ENCODE measurements around the gene GRB10. TPM values are rescaled to one million over a fixed set of nuclear protein-coding genes. Genes with fewer than 3 reads are reported as not detected.

Gene GRB10
- total RNA-seq, 2 donors from 2014 or later: 10.3 to 15.1 TPM

GRCh38 chr7:50734246-50734645 is 48.5 kb downstream of the GRB10 start:
- DNase-seq: no peak
- Histone ChIP-seq H3K9me3 (no peaks in the 10 kb centered on the region), H3K4me3 (no peak overlapping the region), H3K27ac (no peak overlapping the region), H3K4me1 (no peaks in the 10 kb centered on the region), H3K27me3 (no peaks in the 10 kb centered on the region), H3K36me3 (no peaks in the 10 kb centered on the region), H3K9ac (ENCODE audit: low read depth in 2 of 2, low read length in 2 of 2) (no peak overlapping the region)
- no peak for TF ChIP-seq CTCF (IDR thresholded peaks at IDR 0.05)
- intact Hi-C loops (cut with DNase I): no loop called here

- H3K9ac ChIP-seq (ENCODE audit: low read depth in 2 of 2, low read length in 2 of 2): no peak overlapping the region
- no peaks in the 10 kb centered on the region for H3K9me3 ChIP-seq
- H3K27ac ChIP-seq: no peak overlapping the region
- intact Hi-C loops (cut with DNase I): no loop called here
- H3K4me1 ChIP-seq: no peaks in the 10 kb centered on the region
- DNase-seq: no peak
- H3K4me3 ChIP-seq: no peak overlapping the region
- no peaks in the 10 kb centered on the region for H3K27me3 ChIP-seq
- H3K36me3 ChIP-seq: no peaks in the 10 kb centered on the region
- no peak for TF ChIP-seq CTCF (IDR thresholded peaks at IDR 0.05)
Measured at GRCh38 chr7:50733552-50733951, 49.1 kb downstream of the GRB10 start.

- Histone ChIP-seq H3K4me3 (no peak overlapping the region), H3K9me3 (no peaks in the 10 kb centered on the region), H3K27ac (no peak overlapping the region), H3K9ac (ENCODE audit: low read depth in 2 of 2, low read length in 2 of 2) (no peak overlapping the region), H3K36me3 (no peaks in the 10 kb centered on the region), H3K4me1 (no peaks in the 10 kb centered on the region), H3K27me3 (no peaks in the 10 kb centered on the region)
- intact Hi-C loops (cut with DNase I): no loop called here
- DNase-seq: no peak
- no peak for TF ChIP-seq CTCF (IDR thresholded peaks at IDR 0.05)
Measured at GRCh38 chr7:50731703-50732582, 50.8 kb downstream of the GRB10 start.

GRCh38 chr7:50730446-50731400 is 52.0 kb downstream of the GRB10 start:
- Histone ChIP-seq H3K4me1 (no peaks in the 10 kb centered on the region), H3K9me3 (no peaks in the 10 kb centered on the region), H3K9ac (ENCODE audit: low read depth in 2 of 2, low read length in 2 of 2) (no peak overlapping the region), H3K27ac (no peak overlapping the region), H3K27me3 (no peaks in the 10 kb centered on the region), H3K4me3 (no peak overlapping the region), H3K36me3 (no peaks in the 10 kb centered on the region)
- no peak for TF ChIP-seq CTCF (IDR thresholded peaks at IDR 0.05)
- intact Hi-C loops (cut with DNase I): no loop called here
- DNase-seq: no peak

GRCh38 chr7:50729962-50730361 is 52.7 kb downstream of the GRB10 start:
- Histone ChIP-seq H3K4me3 (no peak overlapping the region), H3K9me3 (no peaks in the 10 kb centered on the region), H3K27me3 (no peaks in the 10 kb centered on the region), H3K9ac (ENCODE audit: low read depth in 2 of 2, low read length in 2 of 2) (no peak overlapping the region), H3K36me3 (no peaks in the 10 kb centered on the region), H3K27ac (no peak overlapping the region), H3K4me1 (no peaks in the 10 kb centered on the region)
- TF ChIP-seq CTCF (IDR thresholded peaks at IDR 0.05): no peak
- intact Hi-C loops (cut with DNase I): no loop called here
- no peak for DNase-seq

Data from colonic mucosa (tissue), 4 donors.